HG03097 (cell line): ENCODE data around the gene LHPP.
A peak's percentile ranks its signal among the peaks of the same experiment; 100 is the strongest.
"Not testable (repeated sequence)": the region's sequence is repeated elsewhere in the genome, so short reads cannot be mapped to it uniquely, and the experiment has no call there.

ENCODE experiments used
- ATAC-seq: cut with Tn5 transposase; IDR thresholded peaks from one replicate; pipeline ENCODE4 v1.9.1; 2021; ENCODE audit not compliant: unreplicated experiment, low FRiP score

LHPP gene

DNA sequence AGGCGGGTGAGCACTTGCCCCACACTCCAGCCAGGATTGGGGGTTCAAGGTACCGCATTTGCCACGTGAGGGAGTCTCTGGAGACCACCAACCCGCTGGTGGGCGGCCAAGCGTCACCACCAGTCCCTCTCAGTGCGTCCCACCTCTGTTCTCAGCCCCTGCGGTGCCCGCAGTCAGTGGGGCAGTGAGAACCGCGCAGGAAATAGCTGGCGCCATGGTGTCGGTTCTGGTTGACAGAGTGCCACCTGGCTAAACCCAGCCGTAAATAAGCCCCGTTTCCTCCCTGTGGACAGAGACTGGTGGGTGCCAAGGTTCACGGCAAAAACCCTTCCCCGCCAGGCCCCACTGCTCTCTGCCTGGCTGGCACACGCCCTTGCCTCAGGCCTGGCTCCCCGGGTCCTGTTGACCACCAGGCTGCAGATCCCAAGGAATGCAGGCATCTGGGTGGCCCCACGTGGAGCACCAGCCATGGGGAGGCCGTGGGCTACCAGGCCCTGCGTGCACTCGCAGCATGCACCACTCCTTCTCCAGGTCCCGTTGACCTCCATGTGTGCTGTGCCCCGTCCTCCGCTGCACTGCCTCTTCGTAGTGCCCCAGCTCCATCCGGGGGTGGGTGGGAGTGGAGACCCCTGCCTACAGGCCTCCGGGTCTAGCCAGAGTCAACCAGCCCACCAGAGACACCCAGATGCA is 140.0 kb downstream of the LHPP start:
- peak; percentile 63 for ATAC-seq

DNA sequence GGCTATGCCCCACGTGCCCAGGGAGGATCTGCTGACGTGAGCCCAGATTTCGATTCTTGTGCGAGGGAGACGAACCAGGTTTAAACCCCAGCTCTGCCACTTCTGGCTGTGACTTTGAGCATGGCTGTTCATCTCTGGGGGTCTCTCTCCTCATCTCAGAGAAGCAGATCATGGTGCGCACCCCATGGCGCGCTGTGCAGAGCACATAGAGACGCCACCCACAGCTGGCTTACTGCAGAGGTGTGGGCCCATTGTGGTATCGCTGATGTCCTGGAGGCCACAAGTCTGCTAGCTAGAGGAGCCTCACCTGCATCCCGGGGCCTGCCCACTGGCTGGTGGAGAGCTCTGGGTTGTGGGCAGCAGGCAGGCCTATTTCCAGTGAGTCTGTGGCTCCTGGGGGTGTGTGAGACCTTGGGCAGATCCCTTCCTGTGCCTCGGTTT is 140.5 kb downstream of the LHPP start:
- no peak for ATAC-seq

DNA sequence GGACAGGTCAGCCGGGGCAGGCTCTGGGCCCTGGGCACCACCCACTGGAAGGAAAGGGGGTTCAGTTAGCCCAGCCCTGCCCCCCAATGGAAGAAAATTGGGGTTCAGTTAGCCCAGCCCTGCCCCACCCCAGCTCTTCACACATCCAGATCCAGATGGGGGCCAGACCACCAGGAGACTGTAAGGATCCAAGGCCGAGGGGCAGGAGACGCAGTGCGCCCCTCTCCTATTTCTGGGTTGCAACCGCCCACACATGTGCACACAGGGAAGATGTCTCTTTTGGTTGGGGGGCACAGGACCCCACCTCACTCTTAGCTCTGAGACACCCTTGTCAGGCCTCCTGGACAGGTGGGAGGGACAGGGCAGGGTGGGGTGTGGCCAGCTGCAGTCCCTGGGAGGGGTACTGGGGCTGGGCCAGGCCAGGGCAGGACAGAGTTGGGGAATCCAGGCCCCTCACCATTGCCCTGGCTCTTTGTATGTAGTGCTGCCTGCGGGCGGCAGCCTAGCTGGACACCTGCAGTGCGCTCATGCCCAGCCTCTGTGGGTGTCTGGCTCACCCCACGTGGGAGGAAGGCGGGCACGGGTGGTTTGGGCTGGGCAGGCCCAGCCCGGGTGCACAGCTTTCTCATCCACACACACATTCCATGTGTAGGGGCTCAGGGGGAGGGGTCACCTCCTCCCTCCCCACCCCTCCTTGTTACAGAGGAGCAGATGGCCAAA is 141.2 kb downstream of the LHPP start:
- ATAC-seq, result no peak

DNA sequence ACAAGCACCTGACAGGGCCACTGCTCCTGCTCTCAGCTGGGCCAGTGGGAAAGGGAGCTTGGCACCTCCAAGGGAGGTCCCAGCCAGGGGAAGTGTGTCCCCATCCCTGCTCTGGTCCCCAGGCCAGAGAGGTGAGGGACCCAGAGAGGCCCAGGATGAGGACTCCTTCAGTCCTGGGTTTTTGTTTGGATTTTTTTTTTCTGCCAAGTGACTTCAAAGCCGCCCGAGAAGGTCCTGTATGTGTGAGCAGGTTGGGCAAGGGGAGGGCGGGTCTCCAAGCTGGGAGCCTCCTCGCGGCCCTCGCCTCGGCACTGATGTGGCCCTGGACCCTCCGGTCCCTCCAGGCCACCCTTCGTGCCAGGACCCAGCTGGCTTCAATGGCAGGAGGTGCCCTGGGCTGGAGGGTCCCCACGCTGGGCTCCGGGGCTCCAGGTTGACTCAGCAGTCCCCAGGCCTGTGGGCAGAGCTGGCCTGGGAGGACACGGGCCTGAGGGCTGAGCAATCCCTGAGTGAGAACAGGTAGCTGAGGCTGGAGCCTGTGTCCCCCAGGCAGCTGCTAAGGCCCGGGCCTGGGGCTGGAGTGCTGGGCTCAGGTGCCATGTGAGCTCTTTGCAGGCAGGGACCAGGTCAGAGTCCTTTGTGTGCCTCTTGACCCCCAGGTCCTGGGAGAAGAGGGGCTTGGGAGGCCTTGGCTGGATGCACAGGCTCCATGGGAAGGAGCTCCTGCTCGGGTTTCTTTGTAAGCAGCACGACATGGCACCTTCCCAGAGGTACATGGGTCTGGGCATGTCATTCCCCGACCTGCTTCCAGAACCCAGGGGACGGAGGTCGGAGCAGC is 142.0 kb downstream of the LHPP start:
- no peak for ATAC-seq

DNA sequence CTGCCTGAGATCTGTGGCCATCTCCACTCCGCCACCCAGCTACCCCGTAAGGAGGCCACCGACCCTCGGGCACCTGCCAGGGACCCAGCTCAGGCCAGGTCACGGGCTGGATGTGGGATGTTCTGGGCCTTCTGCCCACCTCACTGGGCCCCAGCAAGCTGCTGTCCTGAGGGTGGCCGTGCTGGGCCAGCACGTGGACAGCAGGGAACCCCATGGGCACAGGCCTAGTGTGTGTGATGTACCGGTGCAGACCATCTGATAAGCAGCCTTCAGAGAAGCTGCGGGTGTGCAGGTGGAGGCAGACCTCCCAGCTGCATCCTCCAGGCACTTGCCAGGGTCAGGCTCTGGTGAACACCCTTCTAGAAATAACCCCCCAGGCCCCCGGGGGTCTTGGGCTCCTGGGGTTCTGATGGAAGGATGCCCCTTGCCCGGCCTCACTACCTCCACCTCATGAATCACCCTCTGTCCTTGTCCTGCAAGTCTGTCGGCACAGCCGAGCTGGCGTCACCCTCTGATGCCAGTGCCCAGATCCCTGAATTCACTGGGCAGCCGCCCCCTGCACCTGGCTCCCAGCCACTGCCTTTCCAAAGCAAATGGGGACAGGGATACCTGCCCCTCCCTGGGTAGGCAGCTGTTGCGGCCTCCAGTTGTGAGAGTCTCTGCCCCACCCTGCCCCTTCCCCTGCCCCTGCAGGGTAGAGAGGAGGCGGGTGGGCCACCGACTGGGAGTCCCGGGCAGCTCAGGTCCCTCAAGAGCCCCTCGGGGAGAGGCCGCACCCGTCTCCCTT is 142.8 kb downstream of the LHPP start:
- no peak for ATAC-seq

DNA sequence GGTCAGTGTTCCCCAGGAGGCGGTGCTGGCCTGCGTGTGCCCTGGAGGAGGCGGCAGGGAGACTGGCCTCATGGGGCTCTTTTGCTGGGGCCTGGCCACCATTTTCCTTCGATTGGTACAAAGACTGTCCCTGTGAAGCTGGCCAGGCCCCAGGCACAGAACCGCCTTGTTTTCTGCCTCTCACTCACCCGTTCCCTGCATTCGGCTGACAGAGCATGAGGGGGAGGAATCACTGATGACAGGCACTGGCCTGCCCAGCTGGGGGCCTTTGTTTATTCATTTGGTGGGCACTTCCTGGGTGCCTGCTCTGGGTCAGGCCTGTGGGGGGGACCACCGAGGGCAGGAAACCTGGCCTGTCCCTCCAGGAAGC is 143.4 kb downstream of the LHPP start:
- ATAC-seq, result no peak

DNA sequence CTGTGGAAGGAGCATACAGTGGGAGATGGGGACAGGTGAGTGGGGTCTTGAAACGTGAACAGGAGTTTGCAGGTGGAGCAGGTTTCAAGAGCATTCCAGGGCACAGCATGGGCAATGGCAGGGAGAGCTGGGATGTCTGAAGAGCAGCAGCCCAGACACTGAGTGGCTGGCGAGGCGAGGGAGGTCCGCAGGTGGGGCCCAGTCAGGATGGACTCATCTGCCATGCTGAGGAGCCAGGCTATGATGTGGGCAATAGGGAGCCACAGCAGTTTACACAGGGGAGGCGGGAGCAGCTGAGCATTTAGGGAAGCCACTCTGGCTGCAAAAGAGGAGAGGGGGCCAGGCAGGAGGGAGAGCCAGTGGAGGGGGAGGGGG is 143.8 kb downstream of the LHPP start:
- no peak for ATAC-seq

DNA sequence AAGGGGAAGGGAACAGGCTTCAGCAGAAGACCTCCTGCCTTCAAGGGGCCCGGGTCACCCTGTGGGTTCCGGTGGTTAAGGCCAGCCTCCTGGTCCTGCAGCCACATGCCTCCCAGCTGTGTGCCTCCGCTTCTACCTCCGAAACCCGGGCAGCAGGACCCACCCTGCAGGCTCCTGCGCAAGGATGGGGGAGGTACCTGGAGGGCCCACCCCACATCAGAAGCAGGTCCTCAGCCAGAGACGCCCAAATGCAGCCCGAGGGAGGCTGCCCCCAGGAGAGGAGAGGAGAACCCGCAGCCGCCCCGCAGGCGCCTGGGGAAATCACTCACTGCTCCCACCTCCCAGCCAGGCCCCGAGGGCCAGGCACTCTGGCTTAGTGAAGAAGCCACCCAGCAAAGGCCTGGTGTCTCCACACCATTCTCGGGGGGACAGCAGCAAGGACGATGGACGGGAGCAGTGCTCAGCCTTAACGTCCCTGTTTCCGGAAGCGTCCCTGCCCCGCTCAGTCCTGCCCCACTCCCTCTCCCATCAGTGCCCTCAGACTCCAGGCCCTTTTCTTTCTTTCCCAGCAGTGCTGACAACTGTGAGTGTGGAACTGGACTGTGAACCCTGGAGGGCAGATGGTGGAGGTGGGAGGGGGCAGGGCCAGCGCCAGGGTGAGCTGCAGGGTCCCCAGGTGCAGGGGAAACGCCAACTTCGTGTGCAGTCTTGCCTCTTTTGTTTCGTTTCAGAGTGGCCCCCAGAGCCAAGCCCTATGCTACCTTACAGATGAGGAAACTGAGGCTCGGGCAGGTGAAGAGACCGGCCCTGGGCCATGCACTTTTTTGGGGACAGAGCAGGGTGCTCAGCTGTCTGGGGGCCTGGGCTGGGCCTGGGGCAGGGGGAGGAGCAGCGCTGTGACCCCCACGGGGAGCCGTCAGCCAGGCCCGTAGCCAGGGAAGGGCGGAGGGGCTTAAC is 144.5 kb downstream of the LHPP start:
- ATAC-seq, result no peak

DNA sequence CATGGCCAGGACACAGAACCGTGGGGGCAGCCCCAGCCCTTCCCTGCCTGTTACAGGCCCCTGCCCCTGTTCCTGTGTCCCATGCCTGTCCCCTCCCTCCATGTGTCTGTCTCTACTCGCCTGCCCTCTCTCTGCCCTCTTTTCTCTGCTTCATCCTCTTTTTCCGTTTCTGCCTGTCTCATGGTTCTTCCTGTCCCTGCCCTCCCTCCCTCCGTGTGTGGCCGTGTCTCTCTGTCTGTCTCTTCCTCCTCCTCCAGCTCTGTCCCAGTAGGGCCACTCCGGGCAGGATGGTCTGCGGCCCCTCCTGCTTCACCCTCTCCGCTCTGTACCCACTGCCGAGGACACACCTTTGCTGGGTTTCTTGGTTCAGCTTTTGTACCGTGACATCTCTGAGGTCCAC is 145.2 kb downstream of the LHPP start:
- ATAC-seq, result no peak

DNA sequence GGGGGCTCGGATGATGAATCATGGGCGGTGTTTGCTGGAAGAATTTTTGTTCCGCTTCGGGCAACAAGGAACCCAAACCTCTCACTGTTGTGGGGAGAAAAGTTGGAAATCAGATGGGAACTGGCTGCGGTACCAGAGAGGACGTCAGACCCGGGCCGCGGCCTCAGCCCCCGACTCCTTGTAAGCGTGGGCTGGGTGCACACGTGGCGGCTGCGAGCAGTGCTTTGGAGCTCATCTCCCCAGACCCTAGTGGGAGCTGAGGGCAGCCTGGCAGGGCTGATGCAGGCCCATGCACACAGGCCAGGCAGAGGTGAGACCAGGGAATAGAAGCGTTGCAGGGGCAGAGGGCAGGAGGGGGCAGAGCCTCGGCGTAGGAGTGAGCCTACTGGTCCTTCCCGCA is 146.1 kb downstream of the LHPP start:
- ATAC-seq, result no peak

DNA sequence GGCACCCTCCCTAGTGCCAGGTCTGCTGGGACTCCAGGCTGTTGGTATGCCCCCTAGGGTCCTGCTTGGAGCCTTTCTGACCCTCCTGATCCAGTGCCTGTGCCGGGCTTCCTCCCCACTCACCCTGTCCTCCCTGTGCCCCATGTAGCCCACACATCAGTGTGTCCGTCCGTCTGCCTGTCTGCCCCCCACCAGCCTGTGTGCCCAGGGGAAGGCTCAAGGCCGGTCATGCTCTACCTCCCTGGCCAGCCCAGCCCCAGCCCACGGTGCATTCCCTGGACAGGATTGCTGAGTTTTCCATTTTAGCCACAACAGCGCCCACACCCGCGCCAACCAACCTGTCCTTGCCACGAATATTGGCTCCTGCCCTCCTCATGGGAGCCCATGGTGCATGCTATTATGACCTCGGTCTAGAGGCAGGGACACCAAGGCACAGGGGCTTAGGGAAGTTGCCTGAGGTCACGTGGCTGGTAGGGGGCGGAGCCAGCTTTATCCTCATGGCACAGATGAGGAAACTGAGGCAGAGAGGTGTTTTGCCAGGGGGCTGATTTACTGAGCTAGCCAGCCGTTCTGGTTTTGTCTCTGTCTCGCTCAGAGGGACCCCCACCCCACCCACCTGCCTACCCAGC is 146.6 kb downstream of the LHPP start:
- ATAC-seq, result no peak

DNA sequence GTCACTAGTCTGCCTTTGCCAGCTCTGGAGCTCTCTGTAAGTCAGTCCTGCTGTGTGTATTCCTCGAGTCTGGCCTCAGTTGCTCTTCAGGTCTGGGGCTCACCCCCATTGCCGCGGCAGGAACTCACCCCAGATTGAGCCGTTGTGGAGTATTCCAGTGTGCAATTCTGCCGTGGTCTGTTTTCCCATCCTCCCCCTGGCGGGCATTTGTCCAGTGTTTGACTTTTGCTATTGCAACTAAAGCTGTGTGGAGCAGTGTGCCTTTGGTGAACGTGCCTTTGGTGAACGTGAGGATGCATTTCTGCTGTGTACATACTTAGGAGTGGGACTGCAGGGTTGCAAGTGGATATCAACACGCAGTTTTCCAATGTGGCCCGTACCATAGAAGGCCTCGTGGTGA is 148.1 kb downstream of the LHPP start:
- no peak for ATAC-seq

DNA sequence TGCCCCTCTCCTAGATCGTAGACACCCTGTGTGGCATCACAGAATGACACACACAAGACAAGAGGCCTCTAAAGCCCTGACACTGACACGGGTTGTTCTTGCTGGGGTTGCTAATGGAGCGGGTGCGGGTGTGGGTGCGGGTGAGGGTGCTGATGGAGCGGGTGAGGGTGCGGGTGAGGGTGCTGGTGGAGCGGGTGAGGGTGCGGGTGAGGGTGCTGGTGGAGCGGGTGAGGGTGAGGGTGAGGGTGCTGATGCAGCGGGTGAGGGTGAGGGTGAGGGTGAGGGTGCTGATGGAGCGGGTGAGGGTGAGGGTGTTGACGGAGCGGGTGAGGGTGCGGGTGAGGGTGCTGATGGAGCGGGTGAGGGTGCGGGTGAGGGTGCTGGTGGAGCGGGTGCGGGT is 148.6 kb downstream of the LHPP start:
- ATAC-seq, result not testable (repeated sequence)

DNA sequence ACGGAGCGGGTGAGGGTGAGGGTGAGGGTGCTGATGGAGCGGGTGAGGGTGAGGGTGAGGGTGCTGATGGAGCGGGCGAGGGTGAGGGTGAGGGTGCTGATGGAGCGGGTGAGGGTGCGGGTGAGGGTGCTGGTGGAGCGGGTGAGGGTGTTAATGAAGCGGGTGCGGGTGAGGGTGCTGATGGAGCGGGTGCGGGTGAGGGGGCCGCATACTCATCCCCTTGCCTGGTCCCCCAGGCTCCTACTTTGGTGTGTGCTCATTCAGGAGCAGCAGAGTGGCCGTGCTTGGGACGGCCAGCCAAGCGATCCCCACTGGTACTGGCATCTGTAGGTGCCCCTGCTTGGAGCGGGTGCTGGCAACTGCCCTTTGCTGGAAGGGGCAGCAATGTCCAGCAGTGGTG is 149.2 kb downstream of the LHPP start:
- ATAC-seq, result not testable (repeated sequence)

DNA sequence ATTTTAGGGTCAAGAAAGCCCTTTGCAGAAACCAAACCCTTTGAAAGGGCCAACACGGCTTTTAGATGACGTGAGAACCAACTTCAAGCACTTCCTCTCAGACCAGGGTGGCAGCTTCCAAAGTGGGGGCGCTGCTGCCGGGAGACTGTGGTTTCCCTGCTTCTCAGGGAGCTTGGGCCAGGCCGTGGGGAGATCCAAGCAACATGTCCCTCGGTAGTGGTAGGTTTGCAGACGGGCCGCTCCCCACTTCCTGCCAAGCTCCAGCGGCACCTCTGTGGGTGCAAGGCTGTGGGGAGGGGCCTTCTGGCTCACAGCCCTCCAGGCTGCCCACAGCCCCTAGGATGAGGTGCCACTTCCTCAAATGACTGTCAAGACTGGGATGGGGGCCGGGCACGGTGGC is 150.1 kb downstream of the LHPP start:
- ATAC-seq, result no peak

DNA sequence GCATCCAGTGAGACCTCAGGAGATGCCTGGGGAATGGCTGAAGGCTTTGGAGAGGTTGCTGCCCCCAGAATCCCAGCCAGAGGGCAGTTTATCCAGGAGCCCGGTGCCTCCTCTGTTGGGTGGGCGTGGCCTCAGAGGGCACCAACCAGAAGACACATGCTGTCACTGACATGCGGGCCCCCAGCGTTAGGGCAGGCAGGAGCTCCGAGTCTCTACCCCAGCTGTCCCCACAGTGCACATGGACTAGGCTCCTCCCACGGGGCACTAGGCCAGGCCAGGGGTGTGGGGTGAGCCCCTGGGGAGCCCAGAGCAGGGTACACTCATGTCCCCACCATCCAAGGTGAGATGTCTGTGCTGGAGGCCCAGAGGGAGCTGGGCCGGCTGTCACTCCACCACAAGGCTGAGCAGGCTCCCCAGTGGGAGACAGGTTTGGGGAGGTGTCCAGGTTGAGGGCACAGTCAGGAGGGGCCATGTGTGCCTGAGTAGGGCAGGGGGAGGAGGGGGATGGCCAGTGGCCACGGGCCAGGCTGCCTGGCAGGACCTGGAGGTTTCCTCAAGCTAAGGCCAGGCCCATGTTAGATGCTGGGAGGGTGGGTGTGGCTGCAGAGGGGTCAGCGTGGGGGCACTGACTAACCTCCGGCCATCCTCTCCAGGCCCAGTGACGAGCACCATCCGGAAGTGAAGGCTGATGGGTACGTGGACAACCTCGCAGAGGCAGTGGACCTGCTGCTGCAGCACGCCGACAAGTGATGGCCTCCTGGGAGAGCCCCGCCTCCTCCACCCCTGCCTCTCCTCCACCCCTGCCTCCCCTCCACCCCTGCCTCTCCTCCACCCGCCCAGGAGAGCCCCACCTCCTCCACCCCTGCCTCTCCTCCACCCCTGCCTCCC is 151.2 kb downstream of the LHPP start:
- no peak for ATAC-seq

DNA sequence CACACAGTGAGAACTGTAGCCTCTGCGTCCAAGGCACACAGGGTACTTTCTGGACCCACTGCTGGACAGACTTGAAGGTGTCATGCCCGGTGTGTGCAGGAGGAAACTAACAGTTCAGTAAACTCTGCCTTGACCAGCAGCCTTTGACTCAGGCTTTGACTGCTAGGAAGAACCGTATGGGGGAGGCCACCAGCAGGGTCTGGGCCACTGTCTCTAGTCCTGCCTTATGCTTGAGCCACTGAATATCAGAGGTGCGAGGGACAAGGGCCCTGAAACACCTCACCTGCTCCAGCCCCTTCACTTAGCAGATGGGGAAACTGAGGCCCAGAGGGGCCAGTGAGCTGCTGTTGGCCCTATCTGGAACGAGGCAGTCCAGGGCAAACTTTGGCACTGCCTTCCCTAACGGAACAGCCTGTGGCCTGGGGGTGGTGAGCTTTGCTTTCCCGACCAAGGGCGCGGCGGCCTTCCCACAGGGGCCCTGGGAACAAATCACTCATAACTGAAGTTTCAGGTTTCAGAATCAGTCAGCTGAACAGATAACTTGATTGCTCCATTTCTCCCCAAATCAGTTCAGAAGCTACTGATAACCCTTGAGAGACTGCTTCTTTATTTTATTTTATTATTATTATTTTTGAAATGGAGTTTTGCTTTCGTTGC is 152.5 kb downstream of the LHPP start:
- ATAC-seq, result peak; percentile 40

DNA sequence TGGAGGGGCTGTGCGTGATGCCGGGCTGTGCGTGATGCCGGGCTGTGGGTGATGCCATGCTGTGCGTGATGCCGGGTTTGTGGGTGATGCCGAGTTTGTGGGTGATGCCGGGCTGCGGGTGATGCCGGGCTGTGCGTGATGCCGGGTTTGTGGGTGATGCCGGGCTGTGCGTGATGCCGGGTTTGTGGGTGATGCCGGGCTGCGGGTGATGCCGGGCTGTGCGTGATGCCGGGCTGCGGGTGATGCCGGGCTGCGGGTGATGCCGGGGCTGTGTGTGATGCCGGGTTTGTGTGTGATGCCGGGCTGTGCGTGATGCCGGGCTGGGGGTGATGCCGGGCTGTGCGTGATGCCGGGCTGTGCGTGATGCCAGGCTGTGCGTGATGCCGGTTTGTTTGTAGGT is 153.6 kb downstream of the LHPP start:
- ATAC-seq, result no peak
